CD4-positive, alpha-beta T cell treated with Interleukin-1 beta for 1 hour (primary cell): ENCODE measurements around the gene MAMLD1.

Experiments
- DNase-seq, 2 donors: peaks; one replicate each; pipeline ENCODE4 v3.0.0-alpha.2; 2020 to 2022

MAMLD1 gene

GRCh38 chrX:150506020-150506419 is 142.9 kb downstream of the MAMLD1 start:
- no peak for DNase-seq

DNA sequence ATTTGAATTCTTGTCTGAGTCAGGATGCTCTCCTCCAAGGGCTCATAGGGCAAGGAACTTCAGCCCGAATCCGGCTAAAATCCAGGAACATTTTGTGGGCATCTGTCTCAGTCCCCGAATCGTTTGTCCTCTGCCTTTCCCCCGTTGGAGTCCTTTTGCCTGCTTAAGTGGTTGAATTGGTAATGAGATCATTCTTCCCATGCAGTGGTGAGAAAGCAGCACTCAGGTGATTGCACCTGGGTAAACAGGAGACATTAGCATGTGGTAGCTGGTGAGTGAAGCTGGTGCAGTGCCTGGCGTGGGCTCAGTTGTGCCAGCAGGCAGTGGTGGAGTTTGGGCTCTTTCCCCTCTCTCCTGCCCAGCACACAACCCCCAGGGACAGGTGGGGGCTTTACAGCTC is 143.4 kb downstream of the MAMLD1 start:
- no peak for DNase-seq

DNA sequence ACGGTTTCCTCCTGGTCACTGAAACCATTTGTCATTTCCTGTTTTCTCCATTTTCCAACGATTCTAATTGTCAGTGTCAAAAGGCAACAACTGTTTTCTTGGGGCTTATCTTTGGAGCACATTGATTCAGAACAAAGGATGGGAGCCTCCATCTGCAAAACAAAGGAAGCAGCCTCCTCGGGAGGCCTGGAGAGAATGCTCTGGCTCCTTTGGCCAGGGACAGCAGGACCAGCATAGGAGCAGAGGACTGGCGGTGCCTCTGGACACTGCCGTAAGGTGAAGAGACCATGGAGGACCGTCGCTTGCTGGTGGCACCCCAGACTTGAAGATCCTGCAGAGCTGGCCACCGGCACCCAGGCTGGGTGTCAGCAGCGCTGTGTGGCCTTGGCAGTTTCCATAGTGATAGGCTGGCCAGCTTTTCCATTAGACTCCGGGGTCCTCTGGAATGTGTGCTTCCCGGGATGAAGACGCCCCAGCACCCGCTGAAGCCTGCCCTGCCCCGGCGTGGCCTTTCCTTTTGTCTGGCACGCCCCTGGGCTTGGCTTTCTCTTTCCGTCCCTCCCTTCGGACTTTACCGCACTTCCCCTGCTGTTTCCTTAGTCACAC is 144.2 kb downstream of the MAMLD1 start:
- DNase-seq, result no peak

DNA sequence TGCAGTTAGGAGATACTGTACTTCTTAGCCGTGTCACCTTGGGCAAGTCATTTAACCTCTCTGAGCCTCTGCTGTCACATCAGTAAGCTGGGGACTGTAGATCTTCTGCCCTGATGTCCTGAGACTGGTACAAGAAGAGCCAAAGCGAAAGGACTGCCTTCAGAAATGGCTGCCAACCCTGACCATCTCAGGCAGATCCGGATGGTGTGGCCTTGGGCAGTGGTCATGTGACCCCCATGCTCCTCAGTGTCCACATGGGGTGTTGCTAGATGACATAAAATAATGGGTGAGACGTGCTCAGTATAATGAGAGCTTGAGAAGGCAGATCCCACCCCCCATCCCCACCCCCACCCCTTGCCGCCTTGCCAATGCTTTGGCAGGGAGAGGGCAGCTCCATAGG is 144.9 kb downstream of the MAMLD1 start:
- DNase-seq, result no peak

GRCh38 chrX:150508451-150509367 is 145.6 kb downstream of the MAMLD1 start:
- no peak for DNase-seq

GRCh38 chrX:150509703-150510102 is 146.6 kb downstream of the MAMLD1 start:
- no peak for DNase-seq

DNA sequence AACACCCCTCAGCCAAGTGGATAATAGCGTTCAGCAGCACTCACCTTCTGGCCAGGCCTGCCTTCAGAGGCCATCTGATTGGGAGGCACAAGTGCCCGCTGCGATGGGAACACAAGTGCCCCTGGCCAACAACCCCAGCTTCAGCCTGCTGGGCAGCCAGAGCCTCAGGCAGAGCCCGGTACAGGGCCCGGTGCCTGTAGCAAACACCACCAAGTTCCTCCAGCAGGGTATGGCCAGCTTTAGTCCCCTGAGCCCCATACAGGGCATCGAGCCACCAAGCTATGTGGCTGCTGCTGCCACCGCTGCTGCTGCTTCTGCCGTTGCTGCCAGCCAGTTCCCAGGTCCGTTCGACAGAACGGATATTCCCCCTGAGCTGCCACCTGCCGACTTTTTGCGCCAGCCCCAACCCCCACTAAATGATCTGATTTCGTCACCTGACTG is 149.4 kb downstream of the MAMLD1 start:
- no peak for DNase-seq

- no peak for DNase-seq
Measured at GRCh38 chrX:150513544-150513943, 150.4 kb downstream of the MAMLD1 start.

DNA sequence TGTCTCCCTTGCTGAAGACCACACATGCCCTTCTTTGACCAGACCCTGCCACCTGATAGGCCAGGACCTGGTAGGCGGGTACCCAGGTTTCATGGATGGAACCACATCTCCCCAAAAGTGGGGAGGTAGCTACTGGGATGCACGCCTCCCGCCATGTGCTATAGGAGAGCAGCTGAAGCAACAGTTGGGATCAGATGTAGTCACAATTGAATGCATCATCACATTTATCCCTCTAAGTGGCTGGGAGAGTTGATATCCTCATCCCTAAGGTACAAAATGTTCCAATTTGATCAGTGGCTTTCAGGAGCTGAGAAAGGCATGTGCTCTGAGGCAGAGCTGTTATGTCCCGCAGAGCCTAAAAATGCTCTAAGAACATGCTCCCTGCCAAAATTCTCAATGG is 151.3 kb downstream of the MAMLD1 start:
- no peak for DNase-seq

DNA sequence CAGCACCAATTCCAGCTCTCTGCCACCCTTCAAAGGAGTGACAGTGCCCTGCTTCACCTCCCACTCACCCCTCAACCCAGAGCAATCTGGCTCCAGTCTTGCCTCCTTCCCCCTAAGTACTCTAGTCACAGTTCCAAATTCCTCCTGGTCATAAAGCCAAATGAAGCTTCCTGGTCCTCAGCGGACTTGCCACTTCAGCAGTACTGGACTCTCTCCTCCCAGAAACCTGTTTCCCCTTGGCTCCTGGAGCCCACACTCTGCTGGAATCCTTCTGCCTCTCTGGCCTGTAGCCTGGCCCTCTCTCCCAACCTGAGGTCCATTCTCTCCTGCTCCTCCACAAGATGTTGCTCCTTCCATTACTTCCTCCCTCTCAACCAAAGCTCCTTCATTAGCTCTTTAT is 152.7 kb downstream of the MAMLD1 start:
- no peak for DNase-seq

DNA sequence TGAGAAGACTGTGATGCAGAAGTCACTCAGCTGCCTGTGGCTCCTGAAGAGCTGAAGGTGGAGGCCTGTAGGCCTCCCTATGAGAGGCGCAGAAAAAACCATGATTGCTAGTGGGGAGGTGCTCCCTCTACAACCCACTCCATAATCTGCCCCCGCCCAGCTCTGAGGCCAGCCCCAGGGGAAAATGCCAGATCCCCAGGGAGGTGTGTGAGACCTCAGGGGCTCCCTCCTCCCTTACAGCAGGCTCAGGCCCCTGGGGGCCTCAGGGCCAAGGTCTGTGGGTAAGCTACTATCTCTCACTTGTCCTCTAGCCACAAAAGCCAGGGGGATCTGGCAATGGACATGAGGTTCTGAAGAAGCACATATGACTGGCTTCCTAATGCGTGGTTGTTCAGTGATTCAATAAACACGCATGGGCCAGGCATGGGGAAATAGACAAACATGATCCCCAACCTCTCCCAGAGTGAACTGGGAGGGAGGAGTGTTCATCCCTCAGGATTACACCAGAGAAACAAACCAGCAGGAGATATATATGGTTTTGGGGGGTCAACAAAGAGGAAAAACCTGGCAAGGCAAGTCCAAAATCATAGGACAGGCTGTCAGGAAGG is 154.3 kb downstream of the MAMLD1 start:
- no peak for DNase-seq

- no peak for DNase-seq
Measured at GRCh38 chrX:150522494-150522893, 159.4 kb downstream of the MAMLD1 start.

GRCh38 chrX:150525061-150525919 is 162.2 kb downstream of the MAMLD1 start:
- no peak for DNase-seq

- DNase-seq, result no peak
Measured at GRCh38 chrX:150526692-150527091, 163.6 kb downstream of the MAMLD1 start.

GRCh38 chrX:150527108-150527507 is 164.0 kb downstream of the MAMLD1 start:
- DNase-seq, result no peak

DNA sequence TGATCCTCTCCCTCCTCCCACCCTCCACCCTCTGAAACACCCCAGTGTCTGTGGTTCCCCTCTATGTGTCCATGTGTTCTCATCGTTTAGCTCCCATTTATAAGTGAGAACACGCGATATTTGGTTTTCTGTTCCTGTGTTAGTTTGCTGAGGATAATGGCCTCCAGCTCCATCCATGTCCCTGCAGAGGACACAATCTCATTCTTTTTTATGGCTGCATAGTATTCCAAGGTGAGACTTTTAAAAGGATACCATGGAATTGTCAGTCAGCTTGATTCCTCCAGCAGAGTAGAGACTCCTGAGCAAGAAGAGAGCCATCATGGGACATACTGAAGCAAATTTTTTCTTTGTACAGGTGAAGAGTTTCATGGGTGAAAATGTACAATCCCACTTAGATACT is 166.5 kb downstream of the MAMLD1 start:
- no peak for DNase-seq

GRCh38 chrX:150530821-150531220 is 167.7 kb downstream of the MAMLD1 start:
- DNase-seq, result no peak

- DNase-seq, result no peak
Measured at GRCh38 chrX:150531467-150531866, 168.3 kb downstream of the MAMLD1 start.

DNA sequence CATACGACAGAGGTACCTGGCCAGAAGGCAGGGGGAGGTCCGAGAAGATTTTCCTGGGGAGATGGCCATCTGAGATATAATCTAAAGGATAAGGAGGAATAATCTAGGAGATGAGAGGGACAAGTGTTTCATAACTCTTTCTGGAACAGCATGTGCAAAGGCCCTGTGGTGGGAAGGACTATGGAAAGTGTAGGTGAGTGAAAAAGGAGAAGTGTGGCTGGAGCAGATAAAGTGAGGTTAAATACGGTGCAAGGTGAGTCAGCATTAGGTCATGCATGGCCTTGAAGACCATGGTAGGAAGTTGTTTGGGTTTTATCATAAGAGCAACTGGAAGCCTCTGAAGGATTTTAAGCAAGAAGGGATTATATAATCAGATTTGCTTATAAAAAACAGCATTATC is 170.7 kb downstream of the MAMLD1 start:
- no peak for DNase-seq

DNA sequence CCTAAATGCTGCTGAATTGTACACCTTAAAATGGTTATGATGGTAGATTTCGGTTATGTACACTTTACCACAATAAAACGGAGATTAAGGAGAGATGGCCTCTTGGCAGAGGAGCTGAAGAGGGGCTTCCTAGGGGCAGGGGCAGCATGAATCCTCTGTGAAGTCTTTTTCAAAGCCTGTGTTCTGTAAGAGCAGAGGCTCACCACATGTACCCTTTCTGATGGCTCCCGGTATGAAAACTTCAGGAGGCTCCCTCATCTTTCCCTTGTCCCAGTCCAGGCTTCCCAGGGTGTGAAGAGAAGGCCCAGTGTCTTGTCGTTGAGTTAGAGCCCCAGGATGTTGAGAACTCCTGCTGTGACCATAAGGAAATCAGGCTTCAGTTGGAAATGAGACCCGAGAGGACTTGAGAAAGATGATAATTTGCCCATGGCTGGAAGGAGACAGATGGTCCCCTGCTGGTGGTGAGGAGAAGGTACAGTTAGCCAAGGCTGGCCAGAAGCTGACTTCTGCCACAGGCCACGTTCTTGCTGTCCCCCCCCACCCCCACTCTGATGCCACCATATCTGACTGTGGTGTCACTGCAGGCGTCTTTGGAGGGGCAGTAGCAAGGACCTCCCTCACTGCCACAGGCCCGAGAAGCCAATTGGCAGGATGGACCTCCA is 173.5 kb downstream of the MAMLD1 start:
- DNase-seq, result no peak

- DNase-seq, result no peak
Measured at GRCh38 chrX:150537851-150538250, 174.7 kb downstream of the MAMLD1 start.

DNA sequence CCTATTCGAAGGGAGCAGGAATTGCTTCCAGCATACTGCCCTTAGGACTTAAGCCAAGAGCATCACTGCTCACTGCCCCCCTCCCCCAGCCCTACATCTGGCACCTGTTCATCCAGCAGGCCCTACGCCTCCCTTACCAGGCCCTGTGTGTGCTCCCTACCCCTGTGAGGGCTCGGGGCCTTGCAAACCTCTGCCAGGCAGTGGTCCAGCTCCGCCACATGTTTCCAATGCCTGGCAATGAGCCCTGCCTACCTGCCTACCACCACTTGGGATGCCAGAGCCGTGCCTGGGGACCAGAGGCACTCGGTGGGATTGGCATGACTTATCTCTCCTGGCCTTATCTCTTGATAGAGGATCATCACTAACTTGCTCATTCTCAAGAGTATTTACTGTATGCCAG is 177.8 kb downstream of the MAMLD1 start:
- DNase-seq, result no peak
